ENCODE results near the gene FNBP1L. TPM values are rescaled to one million over a fixed set of nuclear protein-coding genes. Genes with fewer than 3 reads are reported as not detected.

The FNBP1L gene
- total and polyA plus RNA-seq, 2 of the 8 experiments (the other 6 are each of a cell fraction or from before 2014, with no cell fraction given) = 48.9 to 95.9 TPM

- no peak for TF ChIP-seq CHD7 (IDR thresholded peaks at IDR 0.05; ENCODE audit: insufficient replicate concordance, low read length)
- no peak for TF ChIP-seq MAFK (IDR thresholded peaks at IDR 0.05; ENCODE audit: low read depth, low read length)
- no peak for TF ChIP-seq NANOG (IDR thresholded peaks at IDR 0.05; ENCODE audit: insufficient read depth, low read depth, low read length, poor library complexity, severe bottlenecking)
- TF ChIP-seq SAP30 (IDR thresholded peaks at IDR 0.05; ENCODE audit: insufficient read depth, insufficient replicate concordance, low read length) = no peak
- TF ChIP-seq E2F6 (IDR thresholded peaks at IDR 0.05) = no peak
- no peak for TF ChIP-seq RAD21 (IDR thresholded peaks at IDR 0.05 in 1 of 2, conservative IDR thresholded peaks at IDR 0.05 in 1 of 2; ENCODE audit: low read depth in 2 of 2, low read length in 2 of 2)
- no peak for TF ChIP-seq POLR2A (IDR thresholded peaks at IDR 0.05; ENCODE audit: control extremely low read depth in 1 of 2, low read depth in 2 of 2, low read length in 2 of 2)
- no peak for TF ChIP-seq EGR1 (IDR thresholded peaks at IDR 0.05; ENCODE audit: borderline replicate concordance, low read depth, low read length)
- no peak for TF ChIP-seq NRF1 (IDR thresholded peaks at IDR 0.05; ENCODE audit: low read depth, low read length)
- TF ChIP-seq SP1 (IDR thresholded peaks at IDR 0.05; ENCODE audit: low read depth, low read length) = no peak
Observed at GRCh38 chr1:93565496-93566206, 117.7 kb downstream of the FNBP1L start (continued).

All from H1 (cell line).